Hematopoietic multipotent progenitor cell treated with erythropoietin and hydrocortisone succinate and interleukin-3 and kit ligand, for 4 days (in vitro differentiated cells): ENCODE measurements around the gene GSTT2B.
A peak's percentile ranks its signal among the peaks of the same experiment; 100 is the strongest.
"Not testable (repeated sequence)": the region's sequence is repeated elsewhere in the genome, so short reads cannot be mapped to it uniquely, and the experiment has no call there.

ENCODE experiments used
- DNase-seq: peaks from one replicate; pipeline ENCODE4 v3.0.0-alpha.2; 2015

Gene GSTT2B

DNA sequence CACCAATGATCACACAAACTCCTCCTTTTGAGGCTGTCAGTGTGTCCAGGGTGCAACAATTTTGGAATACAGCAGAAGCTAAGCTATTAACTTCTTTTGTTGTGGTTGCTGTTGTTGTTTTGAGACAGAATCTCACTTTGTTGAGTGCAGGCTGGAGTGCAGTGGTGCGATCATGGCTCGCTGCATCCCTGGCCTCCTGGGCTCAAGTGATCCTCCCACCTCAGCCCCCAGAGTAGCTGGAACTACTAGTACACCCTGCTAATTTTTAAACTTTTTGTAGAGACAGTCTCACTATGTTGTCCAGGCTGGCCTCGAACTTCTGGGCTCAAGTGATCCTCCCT, 22.0 kb downstream of the GSTT2B start:
- DNase-seq, result no peak

DNA sequence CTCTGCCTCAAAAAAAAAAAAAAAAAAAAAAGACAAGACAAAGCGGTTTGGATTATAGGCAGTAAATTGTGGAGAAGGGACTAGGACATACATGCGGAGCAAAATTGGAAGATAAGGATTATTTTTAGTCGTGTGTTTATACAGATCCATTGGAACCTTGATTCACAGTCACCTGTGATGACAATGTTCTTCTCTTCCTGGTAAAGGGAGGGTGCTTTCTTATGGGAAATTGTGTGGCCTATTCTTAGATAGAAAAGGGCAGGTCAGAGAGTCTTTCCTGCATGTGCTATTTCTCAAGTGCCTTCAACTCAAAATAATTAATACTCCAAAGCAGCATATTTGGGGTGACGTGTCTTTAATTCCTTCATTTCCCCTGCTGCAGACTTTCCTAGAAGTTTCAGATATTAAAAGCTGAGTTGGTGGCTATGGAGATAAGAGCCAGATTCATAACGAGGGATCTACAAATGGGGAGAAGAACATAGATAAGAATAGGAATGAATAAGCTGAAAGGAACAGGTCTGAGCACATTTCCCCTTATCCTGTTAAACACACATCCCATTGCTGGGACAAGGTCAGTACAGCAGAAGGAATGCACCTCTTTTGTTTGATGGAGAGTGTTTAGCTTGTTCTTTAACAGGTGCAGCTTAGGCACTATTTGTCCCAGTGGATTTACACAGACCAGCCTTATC, 22.5 kb downstream of the GSTT2B start:
- peak; percentile 35 for DNase-seq

DNA sequence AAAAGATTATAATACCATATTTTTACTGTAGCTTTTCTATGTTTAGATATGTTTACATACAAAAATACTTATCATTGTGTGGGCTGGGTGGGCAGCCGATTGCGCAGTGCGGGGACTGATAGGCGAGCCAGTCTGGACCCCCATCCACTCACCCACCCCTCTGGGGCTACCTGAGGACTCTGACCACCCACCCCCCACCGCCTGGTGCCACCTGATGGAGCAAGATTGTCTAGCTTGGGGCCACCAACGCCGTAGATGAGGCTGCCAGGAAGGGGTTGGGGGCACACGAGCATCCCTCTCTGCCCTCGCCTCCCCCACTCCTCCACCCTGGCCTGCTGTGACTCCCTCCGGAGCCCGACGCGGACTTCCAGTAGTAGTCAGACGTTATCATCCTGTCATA, 34.4 kb downstream of the GSTT2B start:
- no peak for DNase-seq

DNA sequence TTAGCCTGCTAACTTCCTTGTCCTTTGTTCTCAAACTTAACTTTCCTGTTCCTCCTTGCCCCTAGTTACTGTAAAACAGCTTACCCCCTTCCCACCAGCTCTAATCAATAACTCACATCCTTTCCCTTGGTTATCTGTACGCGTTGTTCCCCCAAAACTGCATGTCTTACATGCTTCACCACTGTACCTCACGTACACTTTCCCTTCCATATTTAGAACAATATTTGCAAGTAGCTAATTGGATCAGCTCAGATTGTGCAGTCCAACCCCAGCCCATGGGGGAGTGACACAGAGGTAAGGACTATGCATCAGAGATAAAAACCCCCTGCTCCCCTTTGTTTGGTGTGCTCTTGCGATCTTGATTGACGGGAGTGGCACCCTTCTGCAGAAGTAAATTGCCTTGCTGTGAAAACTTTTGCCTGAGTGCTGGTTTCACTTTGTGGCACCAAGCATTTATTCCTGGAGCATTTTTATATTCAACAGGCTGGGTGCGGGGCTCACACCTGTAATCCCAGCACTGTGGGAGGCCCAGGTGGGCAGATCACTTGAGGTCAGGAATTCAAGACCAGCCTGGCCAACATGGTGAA, 35.9 kb downstream of the GSTT2B start:
- DNase-seq, result no peak

DNA sequence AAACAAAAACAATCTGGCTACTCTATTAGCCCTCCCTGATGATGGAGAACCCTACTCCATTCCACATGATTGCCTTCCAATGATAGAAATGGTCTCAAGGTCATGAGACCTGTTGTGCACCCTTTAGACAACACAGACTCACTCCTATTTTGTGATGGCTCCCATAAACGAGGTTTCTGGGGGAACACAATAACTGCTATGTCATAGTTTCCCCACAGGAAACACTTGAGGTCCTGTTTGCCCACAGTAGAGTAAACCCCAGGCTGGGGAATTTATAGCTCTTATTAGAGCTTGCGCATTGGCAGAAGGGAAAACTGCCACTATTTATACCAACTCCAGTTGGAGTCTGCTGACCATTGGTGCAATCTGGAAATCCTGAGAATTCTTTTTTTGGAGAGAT, 38.1 kb downstream of the GSTT2B start:
- peak; percentile 47 for DNase-seq

DNA sequence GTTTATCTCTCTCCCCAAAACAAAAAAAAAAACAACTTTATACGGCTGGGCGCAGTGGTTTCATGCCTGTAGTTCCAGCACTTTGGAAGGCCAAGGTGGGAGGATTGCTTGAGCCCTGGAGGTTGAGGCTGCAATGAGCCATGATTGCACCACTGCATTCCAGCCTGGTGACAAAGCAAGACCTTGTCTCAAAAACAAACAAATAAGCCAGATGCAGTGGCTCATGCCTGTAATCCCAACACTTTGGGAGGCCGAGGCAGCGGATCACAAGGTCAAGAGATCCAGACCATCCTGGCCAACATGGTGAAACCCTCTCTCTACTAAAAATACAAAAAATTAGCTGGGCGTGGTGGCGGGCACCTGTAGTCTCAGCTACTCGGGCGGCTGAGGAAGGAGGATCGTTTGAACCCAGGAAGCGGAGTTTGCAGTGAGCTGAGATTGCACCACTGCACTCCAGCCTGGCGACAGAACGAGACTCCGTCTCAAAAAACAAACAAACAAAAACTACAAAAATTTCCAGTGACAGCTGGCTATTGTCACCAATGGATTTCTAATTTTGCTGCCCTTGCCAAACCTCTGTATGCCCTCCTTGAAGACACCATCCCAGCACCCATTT, 39.3 kb downstream of the GSTT2B start:
- DNase-seq, result not testable (repeated sequence)

DNA sequence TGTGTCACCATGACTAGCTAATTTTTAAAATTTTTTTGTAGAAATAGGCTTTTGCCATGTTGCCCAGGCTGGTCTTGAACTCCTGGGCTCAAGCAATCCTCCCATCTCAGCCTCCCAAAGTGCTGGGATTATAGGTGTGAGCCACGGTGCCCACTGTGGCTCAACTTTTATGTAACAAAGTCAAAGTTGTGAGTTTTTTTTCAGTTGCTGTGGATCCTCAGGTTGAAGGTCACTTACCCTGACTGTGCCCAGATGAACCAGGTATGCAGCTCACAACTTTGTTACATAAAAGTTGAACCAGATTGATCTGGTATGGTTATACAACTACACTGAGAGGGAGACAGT, 40.8 kb downstream of the GSTT2B start:
- not testable (repeated sequence) for DNase-seq

DNA sequence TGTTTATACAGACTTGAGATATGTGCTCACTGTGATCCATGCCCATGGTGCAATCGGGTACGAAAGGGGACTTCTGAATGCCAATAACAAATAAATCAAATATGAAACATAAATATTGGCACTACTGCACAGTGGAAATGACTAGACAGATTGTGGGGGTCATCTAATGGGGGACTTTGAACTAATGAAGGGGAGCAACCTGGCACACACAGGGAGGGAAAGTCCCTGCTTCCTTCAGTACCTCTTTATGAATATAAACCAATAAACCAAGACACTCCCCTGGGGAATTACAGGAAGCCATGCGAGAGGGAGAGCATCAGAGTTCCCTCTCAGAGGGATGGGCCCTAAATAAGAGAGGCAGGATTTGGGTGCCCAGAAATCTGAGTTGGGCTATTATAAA, 45.7 kb downstream of the GSTT2B start:
- no peak for DNase-seq

DNA sequence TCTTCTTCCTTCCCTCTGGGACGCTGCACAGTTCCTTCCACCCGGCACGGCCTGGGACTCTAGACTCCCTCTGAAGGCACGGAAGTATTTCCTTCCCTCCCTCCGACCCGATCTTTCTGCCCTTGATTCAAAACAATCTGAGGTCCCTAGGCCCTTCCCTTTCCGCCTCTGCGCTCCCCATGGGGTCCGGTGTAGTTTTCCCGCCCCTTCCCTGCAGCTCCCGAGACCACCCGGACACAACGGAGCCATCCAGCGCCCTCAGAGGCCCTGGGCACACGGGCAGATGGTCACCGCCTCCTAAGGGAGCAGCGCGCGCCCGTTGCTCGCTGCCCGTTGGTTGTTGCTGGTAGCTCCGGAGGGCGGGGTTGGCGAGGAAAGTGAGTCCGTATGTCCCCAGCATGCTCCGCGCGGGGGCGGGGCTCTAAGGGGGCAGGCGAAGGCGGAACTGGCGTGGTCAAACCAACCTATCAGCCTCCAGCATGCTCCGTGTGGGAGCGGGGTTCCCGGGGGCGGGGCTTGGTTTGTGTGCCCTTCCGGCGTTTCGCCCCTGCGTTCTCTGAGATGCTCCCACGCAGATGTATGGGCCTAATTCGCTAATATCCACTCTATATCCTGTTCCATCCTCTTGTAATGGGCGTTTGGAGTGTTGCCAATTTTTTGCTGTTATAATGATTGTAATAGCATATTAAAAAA, 47.2 kb downstream of the GSTT2B start:
- peak; percentile 100 for DNase-seq

DNA sequence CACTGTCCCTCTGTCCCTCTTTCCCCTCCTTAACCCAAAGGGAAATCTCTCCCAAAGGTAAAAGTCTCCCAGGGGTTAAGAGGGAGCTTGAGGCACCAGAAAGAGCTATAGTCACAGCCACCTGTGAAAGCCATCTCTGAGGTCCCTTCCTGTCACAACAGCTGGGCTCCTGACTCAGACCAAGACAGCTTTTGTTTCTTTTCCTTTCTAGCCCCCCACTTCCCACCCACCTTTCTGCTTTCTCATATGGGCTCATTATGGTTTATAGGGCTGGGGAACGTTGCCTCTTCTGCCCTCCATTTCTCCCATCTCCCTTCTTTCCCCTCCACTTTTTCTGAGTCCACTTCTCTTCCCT, 47.7 kb downstream of the GSTT2B start:
- DNase-seq, result no peak

DNA sequence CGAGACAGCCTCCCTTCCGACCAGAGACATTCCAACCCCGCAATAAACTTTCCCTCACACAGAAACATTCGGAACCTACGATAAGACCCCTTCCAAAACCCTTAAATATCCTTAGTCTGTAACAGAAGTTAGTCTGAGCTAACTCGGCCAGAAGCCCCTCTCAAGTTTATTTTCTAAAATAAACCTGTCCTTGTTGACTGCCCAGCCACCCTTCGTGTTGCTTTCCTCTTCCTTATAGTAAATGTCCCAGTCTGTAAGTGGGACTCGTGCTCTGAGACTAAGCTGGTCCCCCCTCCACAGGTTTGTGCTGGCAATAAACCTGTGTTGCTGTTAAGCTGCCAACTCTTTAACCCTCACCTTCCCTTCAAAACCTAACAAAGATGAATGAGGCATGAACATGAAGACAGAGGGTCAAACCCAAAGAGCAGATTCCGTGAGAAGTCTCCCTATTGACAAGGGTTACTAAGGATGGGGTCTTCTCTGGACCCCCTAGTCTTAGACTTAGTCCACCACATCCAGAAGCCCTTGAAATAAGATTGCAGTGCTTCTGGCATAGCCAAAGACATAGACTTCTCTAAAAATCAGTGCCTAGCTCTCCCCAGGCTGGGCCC, 48.6 kb downstream of the GSTT2B start:
- DNase-seq, result no peak

DNA sequence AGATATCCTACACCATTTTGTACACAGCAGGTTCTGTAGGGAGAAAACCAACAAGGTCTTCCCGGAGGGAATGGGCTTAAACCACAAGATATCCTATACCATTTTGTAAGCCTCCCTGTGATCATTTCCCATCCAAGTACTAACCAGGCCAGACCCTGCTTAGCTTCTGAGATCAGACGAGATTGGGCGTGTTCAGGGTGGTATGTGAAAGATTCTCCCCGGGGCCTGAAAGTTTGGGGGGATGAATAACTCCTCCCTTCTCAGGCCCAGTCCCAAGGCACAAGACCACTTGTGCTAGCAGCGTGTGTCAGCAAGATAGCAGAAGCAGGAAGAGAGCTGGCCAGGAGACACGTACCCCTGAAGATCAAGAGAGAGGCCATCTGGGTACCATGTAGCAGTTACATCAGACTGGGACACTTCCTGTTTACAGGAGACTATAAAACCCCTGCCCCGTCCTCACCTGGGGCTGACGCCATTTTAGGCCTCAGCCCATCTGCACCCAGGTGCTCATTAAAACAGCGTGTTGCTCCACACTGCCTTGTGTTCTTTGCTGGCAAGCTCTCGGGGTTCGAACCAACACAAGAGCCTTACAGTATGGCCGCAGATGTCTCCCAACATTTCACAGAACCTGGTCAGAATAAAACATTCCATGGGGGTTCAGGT, 49.5 kb downstream of the GSTT2B start:
- peak; percentile 37 for DNase-seq

DNA sequence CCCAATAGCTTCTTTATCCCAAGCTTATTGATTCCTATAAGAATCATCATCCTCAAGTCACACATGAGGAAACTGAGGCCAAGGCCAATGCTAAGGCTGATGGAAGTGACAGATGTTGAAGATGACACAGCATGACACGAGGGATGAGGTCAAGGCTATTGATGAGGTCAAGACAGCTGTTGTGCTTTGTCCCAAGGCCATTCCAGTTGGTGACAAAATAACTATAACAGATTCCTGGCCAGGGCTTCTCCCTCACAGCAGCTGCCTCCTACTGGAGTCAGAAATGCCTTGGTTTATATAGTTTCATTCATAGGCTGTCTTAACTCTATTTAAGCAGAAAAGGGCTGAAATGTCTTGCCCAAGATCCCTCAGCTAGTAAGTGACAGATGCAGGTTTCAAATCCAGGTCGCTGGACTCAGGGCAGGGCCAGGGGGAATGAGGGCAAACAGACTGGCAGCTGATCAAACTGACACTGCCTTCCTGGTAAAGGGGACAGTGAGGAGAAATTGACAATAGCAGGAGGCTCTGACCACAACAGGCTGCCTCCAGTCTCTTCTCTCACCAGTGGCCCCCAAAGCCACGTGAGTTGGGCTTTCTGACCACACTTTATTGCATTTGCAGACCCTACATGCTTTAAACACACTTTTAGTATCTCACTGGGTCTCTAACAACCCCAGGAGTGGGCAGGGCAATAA, 50.4 kb downstream of the GSTT2B start:
- no peak for DNase-seq

DNA sequence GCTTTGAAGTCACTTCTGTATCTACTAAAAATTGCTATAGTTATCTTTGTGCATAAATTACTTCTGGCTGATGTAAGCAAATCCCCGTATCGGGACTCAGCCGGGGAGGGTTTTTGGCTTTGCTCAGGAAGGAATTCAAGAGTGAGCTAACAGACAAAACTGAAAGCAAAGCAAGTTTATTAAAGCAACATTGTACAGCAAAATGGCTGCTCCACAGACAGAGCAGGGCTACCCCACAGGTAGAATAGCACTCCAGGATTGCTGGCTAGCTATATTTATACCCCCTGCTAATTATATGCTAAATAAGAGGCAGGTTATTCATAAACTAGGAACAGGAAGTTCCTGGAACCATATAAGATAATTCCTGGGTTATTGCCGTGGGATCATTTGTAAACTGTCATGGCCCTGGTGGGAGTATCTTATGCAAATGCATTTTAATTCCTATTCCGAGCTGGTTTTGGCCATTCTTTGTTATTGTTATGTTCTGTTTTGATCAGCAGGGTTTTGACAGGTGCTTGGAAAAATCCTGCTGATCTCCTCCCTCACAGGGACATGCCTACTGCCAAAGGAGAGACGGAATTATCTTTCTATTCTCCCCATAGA, 51.6 kb downstream of the GSTT2B start:
- DNase-seq, result no peak

DNA sequence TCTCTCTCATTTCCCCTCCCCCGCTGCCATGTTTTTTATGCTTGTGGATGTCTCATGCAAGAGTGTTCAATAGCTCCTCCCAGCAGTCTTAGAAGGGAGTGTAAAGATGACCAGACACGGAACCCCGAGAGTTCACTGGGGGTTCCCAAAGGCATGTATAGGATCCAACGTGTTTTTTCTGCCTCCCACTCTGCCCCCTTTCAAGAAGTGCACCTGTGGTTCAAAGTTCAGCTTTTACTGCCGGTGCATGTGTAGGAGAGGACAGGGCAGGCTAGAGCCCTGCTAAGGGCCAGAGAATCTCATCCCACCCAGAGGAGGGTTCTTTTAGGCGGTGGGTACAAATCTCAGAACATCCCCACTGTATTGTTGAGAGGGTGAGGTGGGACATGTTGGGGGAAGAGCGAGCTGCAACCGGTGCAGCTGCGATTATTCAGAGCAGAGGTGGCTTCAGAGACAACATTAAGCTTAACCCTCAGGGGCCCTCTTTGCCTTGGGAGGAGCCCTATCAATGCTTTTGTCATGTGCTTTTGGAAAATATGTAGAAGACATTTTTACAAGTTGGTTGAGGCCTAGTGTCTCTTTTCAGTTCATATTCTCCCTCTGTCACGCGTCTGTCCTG, 52.3 kb downstream of the GSTT2B start:
- no peak for DNase-seq

DNA sequence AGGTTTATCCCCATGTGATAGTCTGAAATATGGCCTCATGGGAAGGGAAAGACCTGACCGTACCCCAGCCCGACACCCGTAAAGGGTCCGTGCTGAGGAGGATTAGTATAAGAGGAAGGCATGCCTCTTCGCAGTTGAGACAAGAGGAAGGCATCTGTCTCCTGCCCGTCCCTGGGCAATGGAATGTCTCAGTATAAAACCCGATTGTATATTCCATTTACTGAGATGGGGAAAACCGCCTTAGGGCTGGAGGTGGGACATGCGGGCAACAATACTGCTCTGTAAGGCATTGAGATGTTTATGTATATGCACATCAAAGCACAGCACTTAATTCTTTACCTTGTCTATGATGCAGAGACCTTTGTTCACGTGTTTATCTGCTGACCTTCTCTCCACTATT, 53.6 kb downstream of the GSTT2B start:
- DNase-seq, result not testable (repeated sequence)
